Endodermal cell (in vitro differentiated cells): Measurements from ENCODE around the gene ADAR. TPM values are rescaled to one million over a fixed set of nuclear protein-coding genes. Genes with fewer than 3 reads are reported as not detected.

Source experiments
- DNase-seq: peaks from one replicate; pipeline ENCODE4 v3.0.0-alpha.2; 2017
- H3K27ac ChIP-seq: 2 replicates; pipeline ENCODE4 v1.5.1; 2013; ENCODE audit warnings: mild to moderate bottlenecking, low read depth, low read length, moderate library complexity
- H3K27me3 ChIP-seq: 2 replicates; pipeline ENCODE4 v1.6.1; 2013; ENCODE audit warnings: mild to moderate bottlenecking, low read length, moderate library complexity; ENCODE audit not compliant: insufficient read depth, control insufficient read depth, poor library complexity, severe bottlenecking
- H3K36me3 ChIP-seq: 2 replicates; pipeline ENCODE4 v1.7.0; 2013; ENCODE audit warnings: mild to moderate bottlenecking, low read length, moderate library complexity; ENCODE audit not compliant: control insufficient read depth, insufficient read depth
- H3K4me1 ChIP-seq: one replicate; pipeline ENCODE4 v1.7.0; 2013; ENCODE audit warnings: low read length; ENCODE audit not compliant: control insufficient read depth, insufficient read depth
- H3K4me3 ChIP-seq: 2 replicates; pipeline ENCODE4 v1.5.1; 2013; ENCODE audit warnings: mild to moderate bottlenecking, low read length, moderate library complexity
- H3K9ac ChIP-seq: 2 replicates; pipeline ENCODE4 v1.6.1; 2013; ENCODE audit warnings: mild to moderate bottlenecking, low read length, moderate library complexity; ENCODE audit not compliant: poor library complexity, severe bottlenecking; ENCODE audit errors: extremely low read depth
- H3K9me3 ChIP-seq: 2 replicates; pipeline ENCODE4 v1.6.1; 2013; ENCODE audit warnings: mild to moderate bottlenecking, low read length, moderate library complexity; ENCODE audit not compliant: control insufficient read depth
- H3K27ac Mint-ChIP-seq: 2 replicates; pipeline ENCODE4 v1.8.0; 2020; ENCODE audit warnings: mixed read lengths
- H3K27me3 Mint-ChIP-seq: 2 replicates; pipeline ENCODE4 v1.8.0; 2021; ENCODE audit warnings: mild to moderate bottlenecking, mixed read lengths; ENCODE audit not compliant: insufficient read depth
- H3K36me3 Mint-ChIP-seq: 2 replicates; pipeline ENCODE4 v1.8.0; 2020; ENCODE audit warnings: low read depth, mixed read lengths
- H3K4me1 Mint-ChIP-seq: 2 replicates; pipeline ENCODE4 v1.8.0; 2020; ENCODE audit warnings: mixed read lengths
- H3K4me3 Mint-ChIP-seq: 2 replicates; pipeline ENCODE4 v1.8.0; 2020; ENCODE audit warnings: mild to moderate bottlenecking, moderate library complexity, mixed read lengths
- H3K9me3 Mint-ChIP-seq: 2 replicates; pipeline ENCODE4 v1.8.0; 2020; ENCODE audit warnings: mild to moderate bottlenecking, mixed read lengths
- CTCF ChIP-seq: fragments of 200-600 bp; sonication (generic); conservative IDR thresholded peaks from 2 replicates; pipeline ENCODE4 v1.5.0; 2021; ENCODE audit warnings: antibody characterized with exemption, mild to moderate bottlenecking
- WGBS, 2 experiments: methylation state at CpG; one replicate each; pipeline versions ENCODE4 v1.1.5 to v1.1.7; 2013; ENCODE audit warnings: missing lambda C conversion rate in 2 of 2, mixed read lengths in 1 of 2; ENCODE audit not compliant: insufficient coverage in 1 of 2, insufficient read length in 1 of 2; 5-methylcytosine and 5-hydroxymethylcytosine counted together
- total RNA-seq, 2 donors: library from RNA; stranded (reverse); fragmentation: NEBNext Ultra II Directional in 1 of 2; extraction: Animal tissue kit (Norgen Biotek cat#: 25700) in 1 of 2; gene quantifications; 2 replicates in 1 of 2; 3 replicates in 1 of 2; pipeline ENCODE4 v1.2.1, GENCODE V29; 2021

ADAR gene
- total RNA-seq, 2 donors from 2014 or later: 148 to 166 TPM

- Histone ChIP-seq H3K27ac (peak overlapping the region; percentile 87), H3K9ac (peak overlapping the region; percentile 90)
- peak overlapping the region; percentile 80 for H3K4me3 Mint-ChIP-seq
Measured at GRCh38 chr1:154628121-154628405, 20.1 kb upstream of the ADAR start.

GRCh38 chr1:154627257-154628120, 19.5 kb upstream of the ADAR start:
- Histone ChIP-seq H3K27ac (peak overlapping the region; percentile 87), H3K4me3 (peak overlapping the region; percentile 88), H3K4me1 (no peaks in the 10 kb centered on the region), H3K36me3 (peaks cover 17% of the 10 kb centered on the region), H3K9ac (peak overlapping the region; percentile 90), H3K27me3 (peaks cover 10% of the 10 kb centered on the region), H3K9me3 (peaks cover 19% of the 10 kb centered on the region)
- peak; percentile 96 for DNase-seq
- Mint-ChIP-seq H3K9me3 (peaks cover 25% of the 10 kb centered on the region), H3K4me3 (peak overlapping the region; percentile 80), H3K27me3 (peaks cover 11% of the 10 kb centered on the region), H3K4me1 (peaks cover 8% of the 10 kb centered on the region), H3K36me3 (peaks cover 12% of the 10 kb centered on the region), H3K27ac (peak overlapping the region; percentile 99)
- TF ChIP-seq CTCF: no peak
- 0% methylated on average over 22 to 70 of the region's 70 CpGs for WGBS, 2 experiments

More at GRCh38 chr1:154628121-154628405, 20.1 kb upstream of the ADAR start:
- no peaks in the 10 kb centered on the region for H3K4me1 ChIP-seq
- peaks cover 19% of the 10 kb centered on the region for H3K9me3 ChIP-seq
- no peak for TF ChIP-seq CTCF
- peaks cover 11% of the 10 kb centered on the region for H3K36me3 ChIP-seq
- Mint-ChIP-seq H3K9me3 (peaks cover 25% of the 10 kb centered on the region), H3K27me3 (peaks cover 11% of the 10 kb centered on the region), H3K27ac (peak overlapping the region; percentile 99), H3K36me3 (peaks cover 9% of the 10 kb centered on the region), H3K4me1 (peaks cover 8% of the 10 kb centered on the region)
- WGBS, 2 experiments: 40 to 51% methylated on average over 1 to 5 of the region's 5 CpGs
- no peak for DNase-seq
- peaks cover 10% of the 10 kb centered on the region for H3K27me3 ChIP-seq
- peak overlapping the region; percentile 88 for H3K4me3 ChIP-seq

GRCh38 chr1:154626456-154627256, 18.7 kb upstream of the ADAR start:
- Histone ChIP-seq H3K9ac (peak overlapping the region; percentile 90), H3K27ac (peak overlapping the region; percentile 85), H3K4me1 (no peaks in the 10 kb centered on the region), H3K4me3 (peak overlapping the region; percentile 88), H3K9me3 (peaks cover 19% of the 10 kb centered on the region), H3K36me3 (peaks cover 23% of the 10 kb centered on the region), H3K27me3 (peaks cover 4% of the 10 kb centered on the region)
- peak overlapping the region; percentile 99 for H3K27ac Mint-ChIP-seq
- TF ChIP-seq CTCF: no peak
- no peak for DNase-seq
- H3K36me3 Mint-ChIP-seq: peaks cover 14% of the 10 kb centered on the region
- peaks cover 4% of the 10 kb centered on the region for H3K27me3 Mint-ChIP-seq
- WGBS, 2 experiments: 20 to 30% methylated on average over 3 to 10 of the region's 10 CpGs
- peaks cover 12% of the 10 kb centered on the region for H3K4me1 Mint-ChIP-seq
- H3K4me3 Mint-ChIP-seq: peak overlapping the region; percentile 80
- peaks cover 25% of the 10 kb centered on the region for H3K9me3 Mint-ChIP-seq
